Measurements from ENCODE around the gene AHCYL2. TPM values are rescaled to one million over a fixed set of nuclear protein-coding genes. Genes with fewer than 3 reads are reported as not detected.
"Not testable (repeated sequence)": the region's sequence is repeated elsewhere in the genome, so short reads cannot be mapped to it uniquely, and the experiment has no call there.

Gene AHCYL2
- total RNA-seq, 2 donors from 2014 or later, result 28.3 to 31.4 TPM

- no peak for DNase-seq (ENCODE audit: low spot score)
These were observed 11.0 kb upstream of the AHCYL2 start for GRCh38 chr7:129213828-129214227.

GRCh38 chr7:129215691-129216090 lies 9.1 kb upstream of the AHCYL2 start:
- not testable (repeated sequence) for H3K9me3 ChIP-seq; H3K4me3 ChIP-seq; H3K27ac ChIP-seq; H3K36me3 ChIP-seq; DNase-seq (ENCODE audit: low spot score); H3K4me1 ChIP-seq (ENCODE audit: control insufficient read depth in 1 of 2, low read depth in 2 of 2); ATAC-seq (ENCODE audit: insufficient number of reproducible peaks, low FRiP score, low read depth); H3K27me3 ChIP-seq (replicated peaks; ENCODE audit: insufficient read depth)

More at GRCh38 chr7:129213828-129214227, 11.0 kb upstream of the AHCYL2 start:
- Histone ChIP-seq H3K4me1 (ENCODE audit: control insufficient read depth in 1 of 2, low read depth in 2 of 2) (no peaks in the 10 kb centered on the region), H3K36me3 (peaks cover 6% of the 10 kb centered on the region), H3K9me3 (no peaks in the 10 kb centered on the region), H3K27ac (no peak overlapping the region), H3K4me3 (no peak overlapping the region), H3K27me3 (replicated peaks; ENCODE audit: insufficient read depth) (no peaks in the 10 kb centered on the region)
- TF ChIP-seq, protein P1, sequence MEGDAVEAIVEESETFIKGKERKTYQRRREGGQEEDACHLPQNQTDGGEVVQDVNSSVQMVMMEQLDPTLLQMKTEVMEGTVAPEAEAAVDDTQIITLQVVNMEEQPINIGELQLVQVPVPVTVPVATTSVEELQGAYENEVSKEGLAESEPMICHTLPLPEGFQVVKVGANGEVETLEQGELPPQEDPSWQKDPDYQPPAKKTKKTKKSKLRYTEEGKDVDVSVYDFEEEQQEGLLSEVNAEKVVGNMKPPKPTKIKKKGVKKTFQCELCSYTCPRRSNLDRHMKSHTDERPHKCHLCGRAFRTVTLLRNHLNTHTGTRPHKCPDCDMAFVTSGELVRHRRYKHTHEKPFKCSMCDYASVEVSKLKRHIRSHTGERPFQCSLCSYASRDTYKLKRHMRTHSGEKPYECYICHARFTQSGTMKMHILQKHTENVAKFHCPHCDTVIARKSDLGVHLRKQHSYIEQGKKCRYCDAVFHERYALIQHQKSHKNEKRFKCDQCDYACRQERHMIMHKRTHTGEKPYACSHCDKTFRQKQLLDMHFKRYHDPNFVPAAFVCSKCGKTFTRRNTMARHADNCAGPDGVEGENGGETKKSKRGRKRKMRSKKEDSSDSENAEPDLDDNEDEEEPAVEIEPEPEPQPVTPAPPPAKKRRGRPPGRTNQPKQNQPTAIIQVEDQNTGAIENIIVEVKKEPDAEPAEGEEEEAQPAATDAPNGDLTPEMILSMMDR (IDR thresholded peaks at IDR 0.05), result no peak
- ATAC-seq (ENCODE audit: insufficient number of reproducible peaks, low FRiP score, low read depth), result no peak

- H3K4me1 ChIP-seq (ENCODE audit: control insufficient read depth in 1 of 2, low read depth in 2 of 2); H3K27me3 ChIP-seq (replicated peaks; ENCODE audit: insufficient read depth); H3K36me3 ChIP-seq; H3K9me3 ChIP-seq; H3K4me3 ChIP-seq; DNase-seq (ENCODE audit: low spot score); H3K27ac ChIP-seq; ATAC-seq (ENCODE audit: insufficient number of reproducible peaks, low FRiP score, low read depth): not testable (repeated sequence)
These were observed 8.6 kb upstream of the AHCYL2 start for GRCh38 chr7:129216101-129216715.

DNA sequence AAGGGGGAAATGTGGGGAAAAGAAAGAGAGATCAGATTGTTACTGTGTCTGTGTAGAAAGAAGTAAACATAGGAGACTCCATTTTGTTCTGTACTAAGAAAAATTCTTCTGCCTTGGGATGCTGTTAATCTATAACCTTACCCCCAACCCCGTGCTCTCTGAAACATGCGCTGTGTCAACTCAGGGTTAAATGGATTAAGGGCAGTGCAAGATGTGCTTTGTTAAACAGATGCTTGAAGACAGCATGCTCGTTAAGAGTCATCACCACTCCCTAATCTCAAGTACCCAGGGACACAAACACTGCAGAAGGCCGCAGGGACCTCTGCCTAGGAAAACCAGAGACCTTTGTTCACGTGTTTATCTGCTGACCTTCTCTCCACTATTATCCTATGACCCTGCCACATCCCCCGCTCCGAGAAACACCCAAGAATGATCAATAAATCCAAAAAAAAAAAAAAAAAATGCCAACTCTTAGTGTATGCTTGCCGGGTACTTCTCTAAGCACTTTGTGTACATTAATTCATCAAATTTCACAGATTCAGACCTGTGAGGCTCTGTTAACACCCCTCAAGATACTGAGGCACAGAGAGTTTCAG lies 7.9 kb upstream of the AHCYL2 start:
- not testable (repeated sequence) for H3K4me1 ChIP-seq (ENCODE audit: control insufficient read depth in 1 of 2, low read depth in 2 of 2); H3K27me3 ChIP-seq (replicated peaks; ENCODE audit: insufficient read depth); H3K9me3 ChIP-seq; H3K36me3 ChIP-seq; H3K4me3 ChIP-seq; H3K27ac ChIP-seq; ATAC-seq (ENCODE audit: insufficient number of reproducible peaks, low FRiP score, low read depth); DNase-seq (ENCODE audit: low spot score)

DNA sequence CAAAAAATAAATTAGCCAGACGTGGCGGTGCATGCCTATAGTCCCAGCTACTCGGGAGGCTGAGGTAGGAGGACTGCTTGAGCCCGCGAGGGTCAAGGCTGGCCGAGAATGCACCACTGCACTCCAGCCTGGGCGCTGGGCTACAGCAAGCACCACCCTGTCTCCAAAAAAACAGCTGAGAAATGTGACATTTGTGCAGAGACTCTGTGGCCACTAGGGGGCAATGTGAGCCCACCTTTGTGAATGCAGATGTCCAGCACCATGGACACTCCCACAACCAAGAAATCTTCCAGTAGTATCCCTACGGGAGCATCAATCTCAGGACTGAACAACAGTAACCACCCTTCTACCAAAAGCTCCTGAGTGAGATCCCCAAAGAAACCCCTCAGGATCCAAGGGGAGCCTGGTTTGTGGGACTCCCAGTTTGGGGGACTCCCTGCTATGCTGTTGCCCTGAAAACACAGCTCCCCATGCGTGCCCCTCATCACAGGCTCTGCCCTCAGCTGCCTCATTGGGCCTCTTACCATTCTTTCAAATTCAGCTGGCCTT lies 6.2 kb upstream of the AHCYL2 start:
- Histone ChIP-seq H3K27me3 (replicated peaks; ENCODE audit: insufficient read depth) (no peaks in the 10 kb centered on the region), H3K4me1 (ENCODE audit: control insufficient read depth in 1 of 2, low read depth in 2 of 2) (peaks cover 0 to under 1% of the 10 kb centered on the region in 2 donors), H3K36me3 (no peaks in the 10 kb centered on the region), H3K9me3 (no peaks in the 10 kb centered on the region), H3K27ac (no peak overlapping the region), H3K4me3 (no peak overlapping the region)
- DNase-seq (ENCODE audit: low spot score), result peak; percentile 38
- TF ChIP-seq, protein P1 (IDR thresholded peaks at IDR 0.05), result peak; percentile 90
- peak; percentile 65 for ATAC-seq (ENCODE audit: insufficient number of reproducible peaks, low FRiP score, low read depth)

DNA sequence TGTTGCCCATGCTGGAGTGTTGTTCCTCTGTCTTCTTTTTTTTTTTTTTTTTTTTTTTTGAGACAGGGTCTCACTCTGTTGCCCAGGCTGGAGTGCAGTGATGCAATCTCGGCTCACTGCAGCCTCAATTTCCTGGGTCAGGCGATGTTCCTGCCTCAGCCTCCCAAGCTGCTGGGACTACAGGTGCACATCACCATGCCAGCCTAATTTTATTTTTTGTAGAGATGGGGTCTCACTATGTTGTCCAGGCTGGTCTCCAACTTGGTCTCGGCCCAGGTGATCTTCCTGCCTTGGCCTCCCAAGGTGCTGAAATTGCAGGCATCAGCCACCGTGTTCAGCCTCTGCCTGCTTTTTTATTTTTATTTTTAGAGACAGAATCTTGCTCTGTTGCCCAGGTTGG lies 5.7 kb upstream of the AHCYL2 start:
- H3K4me1 ChIP-seq (ENCODE audit: control insufficient read depth in 1 of 2, low read depth in 2 of 2); H3K9me3 ChIP-seq; H3K36me3 ChIP-seq; ATAC-seq (ENCODE audit: insufficient number of reproducible peaks, low FRiP score, low read depth); H3K27ac ChIP-seq; DNase-seq (ENCODE audit: low spot score); H3K27me3 ChIP-seq (replicated peaks; ENCODE audit: insufficient read depth); H3K4me3 ChIP-seq: not testable (repeated sequence)

DNA sequence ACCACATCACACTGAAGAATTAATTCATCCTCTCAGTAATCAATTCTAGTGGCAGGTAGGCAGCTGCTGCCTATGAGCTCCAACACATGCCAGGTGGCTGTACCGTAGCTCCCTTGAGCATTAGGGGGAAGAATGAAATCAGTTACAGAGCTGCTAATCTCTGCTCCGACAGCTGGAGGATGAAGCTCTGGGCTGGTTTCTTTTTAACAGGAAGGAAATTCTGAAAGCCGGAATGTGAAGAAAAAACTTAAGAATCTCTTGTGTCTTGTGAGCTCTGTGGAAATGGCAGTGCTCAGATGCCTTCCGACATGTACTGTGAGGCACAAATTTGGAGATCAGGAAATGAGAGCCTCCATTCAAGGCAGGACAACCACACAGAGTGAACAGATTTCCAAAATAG lies 2.8 kb upstream of the AHCYL2 start:
- TF ChIP-seq, protein P1 (IDR thresholded peaks at IDR 0.05), result no peak
- no peak for ATAC-seq (ENCODE audit: insufficient number of reproducible peaks, low FRiP score, low read depth)
- Histone ChIP-seq H3K4me3 (no peak overlapping the region), H3K27ac (no peak overlapping the region), H3K27me3 (replicated peaks; ENCODE audit: insufficient read depth) (no peaks in the 10 kb centered on the region), H3K36me3 (no peaks in the 10 kb centered on the region), H3K9me3 (no peaks in the 10 kb centered on the region), H3K4me1 (ENCODE audit: control insufficient read depth in 1 of 2, low read depth in 2 of 2) (peaks cover 6 to 15% of the 10 kb centered on the region in 2 donors)
- DNase-seq (ENCODE audit: low spot score), result no peak

Measured in thoracic aorta (tissue), 2 donors.